ENCODE results near the gene PARP3.

DNA sequence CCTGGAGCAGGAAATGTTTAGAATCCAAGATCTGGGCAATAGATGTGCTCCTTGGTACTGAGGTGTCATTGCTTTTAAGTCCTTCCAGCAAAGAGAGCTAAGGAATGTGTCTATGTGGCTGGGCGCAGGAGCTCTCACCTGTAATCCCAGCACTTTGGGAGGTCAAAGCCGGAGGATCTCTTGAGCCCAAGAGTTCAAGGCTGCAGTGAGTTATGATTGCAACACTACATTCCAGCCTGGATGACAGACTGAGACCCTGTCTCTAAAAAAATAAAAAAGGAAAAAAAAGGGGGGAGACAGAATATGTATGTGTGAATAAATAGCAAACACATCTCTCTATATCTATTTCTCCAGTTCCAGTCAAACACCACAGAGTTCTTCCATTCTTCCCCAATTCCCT is 8.7 kb downstream of the PARP3 start:
- TF ChIP-seq CTCF (IDR thresholded peaks at IDR 0.05) (no peak), POLR2AphosphoS5 (IDR thresholded peaks at IDR 0.05) (no peak), POLR2A (IDR thresholded peaks at IDR 0.05) (no peak)

Measured in gastroesophageal sphincter (tissue), 3 donors.